ENCODE data around the gene ARHGEF26.

Gene ARHGEF26

DNA sequence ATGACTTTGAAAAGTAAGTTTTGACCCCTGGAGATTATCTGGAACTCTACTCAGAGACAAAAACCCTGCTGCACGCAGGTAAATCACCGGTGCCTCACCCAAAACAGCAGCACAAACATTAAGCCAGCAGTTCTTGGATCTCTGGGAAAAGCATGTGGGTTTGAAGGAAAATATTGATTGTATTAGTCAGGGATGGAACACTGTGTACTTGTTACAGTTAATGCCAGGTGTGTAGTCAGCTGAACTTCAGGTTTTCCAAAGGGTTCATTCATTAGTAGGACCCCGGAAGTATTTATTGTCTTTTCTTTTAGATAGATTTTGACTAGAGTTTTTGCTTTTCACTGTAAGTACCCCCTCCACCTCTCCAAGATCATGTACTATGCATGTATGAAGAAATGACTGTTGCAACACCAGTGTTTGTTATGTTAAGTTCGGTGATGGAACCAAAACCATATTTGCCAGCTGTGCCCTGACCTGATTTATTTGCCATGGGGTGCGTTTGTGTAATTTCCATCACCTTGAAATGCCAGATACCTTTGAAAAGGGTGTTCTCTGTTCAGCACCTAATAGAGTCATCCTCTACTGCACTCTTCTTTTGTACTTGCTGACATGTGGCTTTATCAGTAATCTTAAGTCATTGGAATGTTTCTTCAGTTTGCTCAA, 14.5 kb downstream of the ARHGEF26 start:
- TF ChIP-seq, protein P1, sequence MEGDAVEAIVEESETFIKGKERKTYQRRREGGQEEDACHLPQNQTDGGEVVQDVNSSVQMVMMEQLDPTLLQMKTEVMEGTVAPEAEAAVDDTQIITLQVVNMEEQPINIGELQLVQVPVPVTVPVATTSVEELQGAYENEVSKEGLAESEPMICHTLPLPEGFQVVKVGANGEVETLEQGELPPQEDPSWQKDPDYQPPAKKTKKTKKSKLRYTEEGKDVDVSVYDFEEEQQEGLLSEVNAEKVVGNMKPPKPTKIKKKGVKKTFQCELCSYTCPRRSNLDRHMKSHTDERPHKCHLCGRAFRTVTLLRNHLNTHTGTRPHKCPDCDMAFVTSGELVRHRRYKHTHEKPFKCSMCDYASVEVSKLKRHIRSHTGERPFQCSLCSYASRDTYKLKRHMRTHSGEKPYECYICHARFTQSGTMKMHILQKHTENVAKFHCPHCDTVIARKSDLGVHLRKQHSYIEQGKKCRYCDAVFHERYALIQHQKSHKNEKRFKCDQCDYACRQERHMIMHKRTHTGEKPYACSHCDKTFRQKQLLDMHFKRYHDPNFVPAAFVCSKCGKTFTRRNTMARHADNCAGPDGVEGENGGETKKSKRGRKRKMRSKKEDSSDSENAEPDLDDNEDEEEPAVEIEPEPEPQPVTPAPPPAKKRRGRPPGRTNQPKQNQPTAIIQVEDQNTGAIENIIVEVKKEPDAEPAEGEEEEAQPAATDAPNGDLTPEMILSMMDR (IDR thresholded peaks at IDR 0.05), result no peak
- Histone ChIP-seq H3K4me3 (peak overlapping the region; percentile 12), H3K27ac (no peak overlapping the region)
- DNase-seq (ENCODE audit: low spot score), result no peak

DNA sequence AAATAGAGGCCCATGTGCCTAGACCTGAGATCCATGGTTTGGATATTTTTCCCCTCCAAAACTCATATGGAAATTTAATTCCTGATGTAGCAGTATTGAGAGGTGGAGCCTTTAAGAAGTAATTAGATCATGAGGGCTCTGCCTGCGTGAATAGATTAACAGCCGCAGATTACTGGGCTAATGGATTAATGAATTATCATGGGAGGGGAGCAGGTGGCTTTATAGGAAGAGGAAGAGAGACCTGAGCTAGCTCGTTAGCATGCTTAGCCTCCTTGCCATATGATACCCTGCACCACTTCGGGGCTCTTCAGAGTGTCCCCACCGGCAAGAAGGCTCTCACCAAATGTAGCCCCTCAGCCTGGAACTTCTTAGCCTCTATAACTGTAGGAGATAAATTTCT, 15.8 kb downstream of the ARHGEF26 start:
- no peak overlapping the region for H3K4me3 ChIP-seq
- DNase-seq (ENCODE audit: low spot score), result no peak
- H3K27ac ChIP-seq, result no peak overlapping the region
- TF ChIP-seq, protein P1 (IDR thresholded peaks at IDR 0.05), result no peak

DNA sequence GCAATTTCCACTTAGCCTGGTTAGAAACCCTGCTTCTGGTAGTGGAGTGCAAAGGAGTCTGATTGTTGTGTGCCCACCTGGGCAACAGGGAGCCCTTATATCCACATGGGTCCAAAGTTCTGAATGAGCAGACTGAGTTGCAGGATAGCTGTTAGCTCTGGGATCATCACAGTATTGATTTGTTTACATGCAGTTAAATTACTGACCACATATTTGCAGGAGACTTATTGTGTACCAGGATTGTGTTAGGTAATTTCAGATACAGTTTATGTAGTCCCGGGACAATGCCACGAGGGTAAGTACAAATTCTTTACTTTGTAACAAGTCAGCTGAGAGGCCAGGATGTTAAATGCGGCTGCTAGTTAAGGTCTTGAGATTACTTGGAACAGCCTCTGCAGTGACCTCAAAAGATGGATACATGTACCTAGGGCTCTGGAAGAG, 18.8 kb downstream of the ARHGEF26 start:
- TF ChIP-seq, protein P1 (IDR thresholded peaks at IDR 0.05), result no peak
- Histone ChIP-seq H3K4me3 (no peak overlapping the region), H3K27ac (no peak overlapping the region)
- DNase-seq (ENCODE audit: low spot score), result no peak

DNA sequence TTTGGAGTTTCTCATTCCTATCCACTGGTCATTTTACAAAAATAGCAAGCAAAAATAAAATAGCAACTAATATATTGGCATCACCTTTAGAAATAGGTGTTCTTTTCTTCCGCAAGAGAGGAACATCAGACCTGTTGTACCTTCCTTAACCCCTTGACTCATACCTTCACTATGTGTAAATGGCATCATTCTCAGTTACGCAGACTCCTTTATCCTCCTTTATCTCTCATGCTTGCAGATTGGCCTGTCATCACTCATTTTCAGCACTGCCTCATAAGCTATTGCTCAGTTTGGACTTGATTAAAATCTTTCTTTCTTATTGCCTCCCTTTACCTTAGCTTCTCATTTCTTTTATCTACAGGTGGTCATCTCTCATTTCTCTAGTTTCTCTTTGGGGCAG, 21.4 kb downstream of the ARHGEF26 start:
- Histone ChIP-seq H3K4me3 (no peak overlapping the region), H3K27ac (no peak overlapping the region)
- TF ChIP-seq, protein P1 (IDR thresholded peaks at IDR 0.05), result no peak
- DNase-seq (ENCODE audit: low spot score), result no peak

DNA sequence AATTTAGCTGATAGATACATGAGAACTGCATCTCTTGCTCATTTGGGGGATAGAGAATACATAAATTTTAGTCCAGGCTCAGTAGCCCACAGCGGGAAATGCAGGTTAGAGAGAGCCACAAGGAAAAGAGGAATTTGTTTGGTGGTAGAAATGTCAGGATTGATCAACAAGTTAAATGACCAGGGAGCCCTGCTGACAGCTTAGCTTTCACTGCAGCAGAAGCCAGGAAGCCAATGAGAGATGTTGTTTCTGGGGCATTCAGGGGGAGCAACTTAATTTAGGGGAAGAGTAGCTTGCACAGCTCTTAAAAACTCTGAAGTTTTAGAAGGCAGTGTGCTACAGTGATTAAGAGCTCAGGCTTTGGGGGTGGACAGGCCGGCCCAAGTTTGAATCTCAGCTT, 22.7 kb downstream of the ARHGEF26 start:
- no peak overlapping the region for H3K4me3 ChIP-seq
- H3K27ac ChIP-seq, result no peak overlapping the region
- no peak for DNase-seq (ENCODE audit: low spot score)
- TF ChIP-seq, protein P1 (IDR thresholded peaks at IDR 0.05), result no peak

DNA sequence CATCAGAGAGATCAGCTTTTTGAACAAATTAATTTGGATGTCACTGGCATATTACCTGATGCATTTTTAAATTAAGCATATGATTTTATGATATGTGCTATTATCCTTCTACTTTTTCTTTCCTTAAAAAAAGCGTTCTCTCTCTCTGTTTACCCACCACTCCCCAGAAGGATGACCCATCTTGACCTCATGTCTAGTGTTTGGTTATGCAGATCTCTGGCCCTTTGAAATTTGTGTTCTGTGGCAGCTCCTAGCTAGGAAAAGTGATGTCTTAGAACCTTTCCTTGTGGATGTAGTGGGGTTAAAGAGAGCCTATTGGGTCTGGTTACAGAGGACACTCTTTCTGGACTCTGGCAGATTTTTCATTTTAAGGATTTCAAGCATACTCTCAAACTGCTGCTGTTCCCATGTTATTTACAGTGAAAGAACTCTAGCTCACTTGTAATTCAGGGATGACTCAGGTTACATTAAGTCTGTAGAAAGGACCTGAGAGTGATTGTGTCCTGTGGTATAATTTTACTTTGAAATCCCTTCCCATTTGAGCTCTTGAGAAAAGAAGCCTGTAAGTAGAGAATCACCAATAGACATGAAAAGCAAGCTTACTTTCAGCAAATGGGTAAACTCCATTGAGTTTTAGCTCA, 23.8 kb downstream of the ARHGEF26 start:
- DNase-seq (ENCODE audit: low spot score), result no peak
- Histone ChIP-seq H3K27ac (no peak overlapping the region), H3K4me3 (no peak overlapping the region)
- TF ChIP-seq, protein P1 (IDR thresholded peaks at IDR 0.05), result no peak

DNA sequence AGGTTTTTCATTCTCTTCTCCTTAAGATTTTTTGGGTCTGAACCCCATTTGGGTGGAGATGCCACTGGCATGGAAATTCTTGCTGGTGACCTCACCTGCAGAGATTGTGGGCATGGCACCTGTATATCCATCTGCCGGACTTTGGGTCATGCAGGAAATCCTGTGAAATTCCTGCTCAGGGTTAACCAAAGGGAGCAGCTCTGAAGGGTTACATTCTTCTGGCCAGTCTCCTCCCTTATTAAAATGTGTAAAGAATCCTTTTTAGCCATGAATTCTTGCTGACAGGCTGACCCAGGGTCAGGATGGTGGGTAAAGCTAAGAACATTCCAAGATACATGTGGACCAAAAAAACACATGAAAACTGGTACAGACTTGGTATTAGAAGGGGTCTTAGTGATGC, 27.4 kb downstream of the ARHGEF26 start:
- H3K4me3 ChIP-seq, result no peak overlapping the region
- TF ChIP-seq, protein P1 (IDR thresholded peaks at IDR 0.05), result no peak
- DNase-seq (ENCODE audit: low spot score), result no peak
- no peak overlapping the region for H3K27ac ChIP-seq

Measured in coronary artery (tissue), 2 donors.